GM21360 (cell line): ENCODE results near the gene KLHL3.
"Not testable (repeated sequence)": the region's sequence is repeated elsewhere in the genome, so short reads cannot be mapped to it uniquely, and the experiment has no call there.

ENCODE experiments used
- ATAC-seq: cut with Tn5 transposase; IDR thresholded peaks from one replicate; pipeline ENCODE4 v1.9.1; 2021; ENCODE audit warnings: mild to moderate bottlenecking, moderate library complexity; ENCODE audit not compliant: unreplicated experiment

KLHL3 gene

DNA sequence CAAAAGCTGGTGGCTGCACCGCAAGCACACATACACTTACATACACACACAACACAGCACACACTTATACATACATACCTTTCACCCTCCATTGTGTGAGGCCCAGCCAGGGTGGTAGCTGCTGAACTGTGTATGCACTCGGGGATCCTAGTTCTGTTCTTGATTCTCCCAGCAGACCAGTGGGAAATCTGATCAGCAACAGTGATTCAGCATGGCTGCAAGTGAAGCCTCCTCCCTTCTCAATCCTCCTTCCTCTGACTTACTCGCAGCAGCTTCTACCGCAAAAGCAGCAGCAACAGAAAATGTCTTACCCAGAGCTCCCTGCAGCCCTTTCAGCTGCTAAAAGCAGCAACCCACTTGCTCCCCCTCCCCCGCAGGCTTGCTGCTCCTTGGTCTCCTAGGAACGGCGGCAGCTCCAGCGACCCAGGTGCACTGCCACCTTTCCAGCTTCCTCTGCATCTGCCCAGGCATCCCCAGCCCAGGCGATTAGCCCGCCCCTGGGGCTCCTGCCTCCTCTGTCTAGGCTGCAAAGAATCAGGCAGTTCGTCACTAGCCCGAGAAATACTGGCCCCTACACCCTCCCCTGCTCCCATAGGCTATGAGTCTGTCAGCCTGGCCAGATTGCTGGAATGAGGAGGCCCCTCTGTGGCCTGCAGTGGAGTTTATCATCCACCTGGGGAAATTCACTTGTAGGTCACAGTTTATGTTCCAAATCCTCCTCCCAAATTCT lies at the start of gene KLHL3:
Gene KLHL3 (minus strand): TSS at position 535 of the 730 bp plus-strand sequence. CDS start 443 bp downstream, at position 92.
- peak; percentile 65 for ATAC-seq

GRCh38 chr5:137782984-137783536 lies 47.2 kb upstream of the KLHL3 start:
- no peak for ATAC-seq

DNA sequence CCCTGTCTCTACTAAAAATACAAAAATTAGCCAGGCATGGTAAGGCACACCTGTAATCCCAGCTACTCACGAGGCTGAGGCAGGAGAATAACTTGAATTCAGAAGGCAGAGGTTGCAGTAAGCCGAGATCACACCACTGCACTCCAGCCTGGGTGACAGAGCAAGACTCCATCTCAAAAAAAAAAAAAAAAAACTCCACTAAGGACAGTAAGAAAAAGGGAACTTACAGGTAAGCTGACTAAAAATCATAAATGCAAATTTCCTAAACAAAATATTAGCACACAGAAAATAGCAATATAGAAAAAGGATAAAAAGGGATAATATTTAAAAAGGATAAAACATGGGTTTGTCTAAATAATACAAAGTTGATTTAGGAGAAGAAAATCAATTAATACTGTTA lies 46.2 kb upstream of the KLHL3 start:
- no peak for ATAC-seq

GRCh38 chr5:137778772-137779564 lies 43.1 kb upstream of the KLHL3 start:
- ATAC-seq: no peak

- not testable (repeated sequence) for ATAC-seq
Observed at GRCh38 chr5:137767937-137768336, 32.0 kb upstream of the KLHL3 start.

GRCh38 chr5:137761566-137761965 lies 25.7 kb upstream of the KLHL3 start:
- no peak for ATAC-seq

- ATAC-seq: no peak
Observed at GRCh38 chr5:137760719-137761516, 25.0 kb upstream of the KLHL3 start.

- no peak for ATAC-seq
Observed at GRCh38 chr5:137760294-137760693, 24.4 kb upstream of the KLHL3 start.

- no peak for ATAC-seq
Observed at GRCh38 chr5:137758715-137759306, 22.9 kb upstream of the KLHL3 start.

DNA sequence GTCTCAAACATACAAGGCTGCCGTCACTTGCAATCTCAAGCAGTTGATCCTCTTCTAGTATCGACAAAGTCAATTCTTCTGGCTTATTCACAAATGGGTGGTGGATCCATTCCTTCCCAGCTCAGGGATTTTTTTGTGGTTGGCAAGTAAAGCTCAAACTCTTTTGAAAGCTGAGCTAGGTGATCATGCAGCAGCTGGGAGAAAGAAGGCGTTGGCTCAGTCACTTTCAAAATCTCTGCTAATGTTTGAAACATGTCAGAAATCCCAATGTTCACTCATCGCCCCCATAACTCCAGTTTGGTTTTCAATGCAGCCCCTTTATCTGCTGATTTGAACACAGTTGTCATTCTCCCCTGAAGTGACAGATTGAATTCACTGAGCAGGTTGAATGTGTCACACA lies 22.2 kb upstream of the KLHL3 start:
- no peak for ATAC-seq

GRCh38 chr5:137757634-137758033 lies 21.7 kb upstream of the KLHL3 start:
- ATAC-seq: no peak

DNA sequence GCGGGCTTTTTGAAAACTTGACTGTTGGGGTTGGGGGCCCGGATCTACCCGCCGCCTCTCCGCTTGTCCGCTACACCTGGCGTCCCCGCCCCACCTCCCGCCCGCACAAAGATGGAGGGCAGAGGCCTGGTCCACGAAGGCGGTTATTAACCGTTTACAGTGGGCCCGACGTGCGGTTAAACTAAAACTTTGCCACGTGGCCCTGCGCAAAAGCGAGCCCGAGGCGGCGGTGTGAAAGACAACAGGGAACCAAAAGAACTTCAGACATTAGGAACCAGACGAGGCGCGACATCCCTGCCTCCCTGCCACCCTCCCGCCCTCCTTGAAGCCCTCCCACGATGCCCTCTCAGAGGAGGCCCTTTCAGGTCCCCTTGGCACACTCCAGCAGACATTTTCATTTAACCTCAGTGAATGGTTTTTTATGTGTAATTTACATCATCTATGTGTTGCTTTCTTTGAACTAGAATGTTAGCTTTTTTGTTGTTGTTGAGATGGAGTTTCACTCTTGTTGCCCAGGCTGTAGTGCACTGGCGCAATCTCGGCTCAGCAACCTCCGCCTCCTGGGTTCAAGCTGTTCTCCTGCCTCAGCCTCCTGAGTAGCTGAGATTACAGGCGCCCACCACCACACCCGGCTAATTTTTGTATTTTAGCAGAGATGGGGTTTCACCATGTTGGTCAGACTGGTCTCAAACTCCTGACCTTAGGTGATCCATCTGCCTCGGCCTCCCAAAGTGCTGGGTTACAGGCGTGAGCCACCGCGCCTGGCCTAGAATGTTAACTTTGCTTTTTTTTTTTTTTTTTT lies 19.3 kb upstream of the KLHL3 start:
- peak; percentile 11 for ATAC-seq

DNA sequence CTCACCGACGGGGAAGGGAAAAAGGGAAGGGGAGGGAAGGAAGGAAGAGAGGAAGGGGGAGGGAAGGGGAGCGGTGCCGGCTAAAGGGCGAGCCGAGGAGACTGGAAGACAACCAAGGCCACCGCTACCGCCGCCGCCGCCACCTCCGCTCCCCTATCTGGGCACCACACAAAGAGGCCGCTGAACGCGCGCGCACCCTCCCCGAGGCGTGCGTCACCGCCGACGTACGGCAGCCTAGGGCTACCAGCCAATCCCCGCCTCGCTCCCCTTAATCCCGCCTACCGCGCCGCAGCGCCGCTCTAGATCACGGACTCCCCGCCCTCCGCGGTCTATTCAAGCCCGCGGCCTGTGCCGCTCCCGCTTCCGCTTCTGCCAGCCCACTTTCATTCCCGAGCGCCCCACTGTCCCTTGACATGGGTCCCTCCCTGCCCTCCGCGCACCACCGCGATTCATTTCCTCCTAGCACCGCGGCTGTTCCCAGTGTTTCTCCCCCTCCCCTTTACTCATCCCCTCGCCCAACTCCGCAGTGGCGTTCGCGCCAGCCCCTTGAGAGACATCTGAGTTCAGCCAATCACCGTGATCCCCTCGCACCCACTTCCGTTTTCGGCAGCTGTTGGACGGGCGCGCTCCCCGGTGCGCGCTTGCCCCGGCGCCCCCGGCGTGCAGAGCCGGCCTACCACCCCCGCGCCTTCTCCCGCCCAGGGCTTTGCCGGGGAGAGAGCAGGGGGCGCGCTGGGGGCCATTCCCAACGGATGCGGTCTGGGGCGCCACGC lies 18.5 kb upstream of the KLHL3 start, which contains the start of gene HNRNPA0:
Gene HNRNPA0 (minus strand): TSS at position 176 of the 773 bp plus-strand sequence. CDS start 297 bp downstream, outside the sequence.
- ATAC-seq: peak; percentile 76

DNA sequence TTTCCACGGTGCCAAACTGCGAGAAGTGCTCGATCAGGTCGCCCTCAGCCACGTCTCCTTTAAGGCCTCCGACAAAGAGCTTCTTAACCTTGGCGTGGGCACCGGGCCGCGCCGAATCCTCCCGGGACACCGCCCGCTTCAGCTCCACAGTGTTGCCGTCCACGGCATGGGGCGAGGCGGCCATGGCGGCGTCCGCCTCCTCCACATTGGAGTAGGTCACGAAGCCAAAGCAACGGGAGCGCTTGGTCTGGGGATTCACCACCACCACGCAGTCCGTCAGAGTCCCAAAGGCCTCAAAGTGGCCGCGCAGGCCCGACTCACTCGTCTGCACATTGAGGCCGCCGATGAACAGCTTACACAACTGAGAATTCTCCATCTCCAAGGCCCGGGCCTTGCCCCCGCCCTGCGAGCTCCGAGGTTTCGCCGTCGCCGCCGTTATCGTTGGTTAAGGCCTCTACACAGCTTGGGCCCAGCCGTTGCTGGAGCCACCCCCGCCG lies 17.9 kb upstream of the KLHL3 start:
- ATAC-seq: peak; percentile 7

- no peak for ATAC-seq
Observed at GRCh38 chr5:137752905-137753690, 17.2 kb upstream of the KLHL3 start.

DNA sequence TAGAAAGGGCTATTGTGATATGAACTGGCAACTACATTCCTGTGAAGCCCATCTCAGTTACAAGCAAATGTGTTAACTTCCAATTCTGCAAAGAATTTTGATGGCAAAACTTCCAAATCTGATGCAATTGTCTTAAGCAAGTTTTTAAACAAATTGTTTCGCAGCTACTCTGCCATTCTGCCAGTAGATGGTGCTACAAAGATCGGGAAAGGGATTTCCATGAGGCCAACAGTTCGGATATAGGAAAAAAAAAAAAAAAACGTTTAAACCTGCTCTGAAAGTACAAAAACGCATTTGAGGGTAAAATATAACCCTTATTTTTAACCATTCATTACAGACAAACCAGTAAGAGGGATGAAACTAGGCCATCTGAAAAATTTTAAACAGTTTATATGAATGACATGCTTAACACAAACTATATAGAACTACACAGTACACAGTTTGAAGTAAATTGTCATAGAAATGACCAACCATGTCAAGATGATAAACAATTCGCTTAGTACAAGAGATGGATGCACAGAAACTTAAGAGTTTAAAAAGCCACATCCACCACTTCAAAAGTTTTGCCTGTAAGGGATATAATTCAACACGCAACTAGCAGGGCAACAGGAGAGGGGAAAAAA lies 16.1 kb upstream of the KLHL3 start:
- ATAC-seq: no peak

DNA sequence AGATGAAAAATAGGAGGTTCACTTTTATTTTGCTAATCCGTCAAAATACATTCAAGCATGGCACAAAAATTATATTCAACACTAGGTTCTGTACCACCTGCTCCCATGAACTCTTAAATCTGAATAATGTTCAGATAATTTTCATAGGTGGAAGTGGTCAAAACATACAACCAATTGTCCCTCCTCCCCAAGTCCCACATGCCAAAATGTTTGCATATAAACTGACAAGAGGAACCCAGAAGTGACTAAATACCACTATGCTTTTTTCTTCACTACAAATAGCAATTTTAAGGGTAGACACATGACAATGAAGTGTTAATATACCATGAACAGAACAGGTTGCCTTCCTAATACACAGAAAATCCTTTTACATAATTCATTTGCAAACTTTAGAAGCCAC lies 14.5 kb upstream of the KLHL3 start:
- ATAC-seq: no peak

GRCh38 chr5:137747848-137748247 lies 12.0 kb upstream of the KLHL3 start:
- no peak for ATAC-seq
